CD4-positive, alpha-beta T cell treated with Interleukin-6 at 100 ng/mL for 8 hours (primary cell): ENCODE results near the gene BABAM2.
"Not testable (repeated sequence)": the region's sequence is repeated elsewhere in the genome, so short reads cannot be mapped to it uniquely, and the experiment has no call there.

Experiments used
- DNase-seq: peaks from one replicate; pipeline ENCODE4 v3.0.0-alpha.2; 2020; ENCODE audit warnings: mixed read lengths, low spot score

The BABAM2 gene

DNA sequence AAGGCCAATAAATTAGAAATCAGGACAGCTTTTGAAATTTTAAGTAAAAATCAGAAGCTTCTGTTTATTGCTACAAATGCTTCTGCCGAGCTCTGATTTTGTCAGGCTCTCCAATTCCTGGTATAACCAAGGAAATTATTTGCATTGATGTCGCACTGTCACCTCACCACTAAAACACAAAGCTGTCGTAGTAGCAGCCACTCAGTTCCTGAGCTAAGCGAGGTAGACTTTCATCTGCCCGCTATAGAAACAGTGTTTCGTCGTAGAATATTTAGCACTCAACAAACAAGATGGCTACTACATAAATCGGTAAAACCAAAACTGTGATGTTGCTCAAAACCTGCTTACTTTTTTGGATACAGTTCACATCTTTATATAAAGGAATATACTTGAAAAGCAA is 360.8 kb downstream of the BABAM2 start:
- peak; percentile 19 for DNase-seq

DNA sequence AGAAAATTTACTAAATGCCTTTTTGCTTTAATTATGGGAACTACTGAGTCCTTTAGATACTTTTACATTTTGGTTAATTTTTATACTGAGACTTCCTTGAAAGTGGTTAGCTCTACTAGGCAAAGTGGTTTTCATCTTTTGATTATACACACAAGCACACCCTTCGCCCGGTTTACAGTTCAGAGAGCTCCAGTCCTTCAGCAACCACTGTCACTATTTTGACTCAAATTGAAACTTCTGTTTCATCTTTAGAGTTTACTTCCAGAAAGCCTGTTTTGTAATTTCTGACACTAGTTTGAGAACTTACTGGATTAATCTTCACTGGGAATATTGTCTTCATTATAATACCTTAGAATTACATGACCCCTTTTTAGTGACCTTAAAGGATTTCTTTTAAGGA is 361.8 kb downstream of the BABAM2 start:
- DNase-seq = peak; percentile 15

DNA sequence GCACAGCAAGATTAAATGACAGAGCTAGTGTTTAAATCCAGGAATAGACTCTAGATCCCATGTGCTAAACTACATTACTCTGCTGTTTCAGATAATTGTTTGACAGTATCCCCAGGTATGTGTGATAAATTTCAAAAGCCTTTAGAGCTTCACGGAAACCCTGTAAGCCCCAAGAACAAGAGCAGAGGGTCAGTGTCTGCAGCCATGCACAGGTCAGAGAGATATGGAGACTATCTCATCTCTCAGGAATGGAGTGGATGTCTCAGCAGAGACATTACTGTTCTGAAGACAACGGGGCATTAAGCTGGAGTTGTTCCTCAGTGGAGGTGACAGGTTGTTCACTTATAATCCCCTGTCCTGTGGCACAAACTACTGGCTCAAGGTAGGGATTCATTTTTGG is 363.0 kb downstream of the BABAM2 start:
- DNase-seq = no peak

DNA sequence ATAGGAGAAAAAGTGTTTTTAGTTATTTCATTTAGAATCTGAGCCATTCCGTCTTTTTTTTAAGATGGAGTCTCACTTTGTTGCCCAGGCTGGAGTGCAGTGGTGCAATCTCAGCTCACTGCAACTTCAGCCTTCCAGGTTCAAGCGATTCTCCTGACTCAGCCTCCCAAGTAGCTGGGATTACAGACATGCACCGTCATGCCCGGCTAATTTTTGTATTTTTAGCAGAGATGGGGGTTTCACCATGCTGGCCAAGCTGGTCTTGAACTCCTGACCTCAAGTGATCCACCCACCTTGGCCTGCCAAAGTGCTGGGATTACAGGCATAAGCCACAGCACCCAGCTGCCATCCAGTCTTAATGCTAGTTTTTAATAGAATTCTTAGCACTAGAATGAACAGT is 364.7 kb downstream of the BABAM2 start:
- DNase-seq = not testable (repeated sequence)

DNA sequence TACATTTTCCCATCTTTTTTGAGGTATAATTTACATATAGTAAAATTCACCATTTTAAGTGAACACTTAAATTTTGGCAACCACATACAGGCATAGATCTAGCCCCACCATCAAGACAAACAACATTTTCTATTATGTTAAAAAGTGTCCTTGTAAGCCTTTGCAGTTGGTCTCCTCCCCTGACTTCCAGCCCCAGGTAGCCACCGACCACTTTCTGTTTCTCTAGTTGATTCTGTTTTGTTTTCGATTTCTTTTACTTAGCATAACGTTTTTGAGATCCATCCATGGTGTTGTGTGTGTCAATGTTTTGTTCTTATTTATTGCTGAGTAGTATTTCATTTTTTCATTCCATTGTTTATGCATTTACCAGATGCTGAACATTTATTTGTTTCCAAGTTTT is 366.7 kb downstream of the BABAM2 start:
- no peak for DNase-seq

DNA sequence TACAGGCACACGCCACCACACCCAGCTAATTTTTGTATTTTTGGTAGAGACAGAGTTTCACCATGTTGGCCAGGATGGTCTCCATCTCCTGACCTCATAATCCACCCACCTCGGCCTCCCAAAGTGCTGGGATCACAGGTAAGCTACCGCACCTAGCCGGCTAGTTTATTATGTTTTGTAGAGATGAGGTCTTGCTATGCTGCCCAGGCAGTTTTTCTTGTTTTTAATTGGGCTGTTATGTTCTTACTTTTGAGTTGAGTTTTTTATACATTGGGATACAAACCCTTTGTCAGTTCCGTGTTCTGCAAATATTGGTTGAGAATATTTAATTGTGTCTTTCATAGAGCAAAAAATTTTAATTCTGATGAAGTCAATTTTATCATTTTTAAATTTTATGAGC is 368.7 kb downstream of the BABAM2 start:
- DNase-seq = not testable (repeated sequence)

DNA sequence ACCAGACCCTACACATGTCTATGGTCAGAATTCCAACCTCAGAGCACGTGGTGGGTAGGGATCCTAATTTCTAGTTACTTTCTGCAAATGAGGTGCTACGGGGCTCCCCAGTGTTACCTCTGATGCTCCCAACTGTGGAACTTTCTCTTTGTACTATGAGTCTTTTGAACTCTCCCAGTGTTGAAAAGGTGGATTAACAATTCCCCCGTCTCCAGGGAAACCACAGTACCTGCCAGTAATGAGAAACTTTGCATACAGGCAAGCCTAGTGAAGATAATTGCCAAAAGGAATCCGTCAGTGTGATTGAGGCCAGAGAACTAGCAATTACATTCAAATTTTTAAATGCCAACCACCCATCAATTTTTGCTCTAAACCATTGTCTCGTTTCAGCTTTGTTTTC is 373.2 kb downstream of the BABAM2 start:
- no peak for DNase-seq

DNA sequence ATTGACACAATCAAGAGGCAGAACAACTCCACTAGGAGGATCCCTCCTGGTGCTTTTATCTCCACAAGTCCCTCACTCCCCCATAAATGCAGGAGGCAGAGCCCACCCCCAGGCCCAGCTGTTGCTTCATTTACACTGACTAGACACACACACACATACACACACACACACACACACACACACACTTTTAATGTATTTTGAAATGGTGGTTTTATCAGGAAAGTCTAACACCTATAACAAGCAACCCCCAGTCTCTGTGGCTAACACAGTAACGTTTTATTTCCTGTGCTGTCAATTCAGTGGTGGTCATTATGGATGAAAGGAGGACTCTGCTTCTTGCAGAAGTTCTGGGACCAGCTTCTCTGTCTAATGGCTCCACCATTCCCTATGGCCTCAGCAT is 376.8 kb downstream of the BABAM2 start:
- no peak for DNase-seq

DNA sequence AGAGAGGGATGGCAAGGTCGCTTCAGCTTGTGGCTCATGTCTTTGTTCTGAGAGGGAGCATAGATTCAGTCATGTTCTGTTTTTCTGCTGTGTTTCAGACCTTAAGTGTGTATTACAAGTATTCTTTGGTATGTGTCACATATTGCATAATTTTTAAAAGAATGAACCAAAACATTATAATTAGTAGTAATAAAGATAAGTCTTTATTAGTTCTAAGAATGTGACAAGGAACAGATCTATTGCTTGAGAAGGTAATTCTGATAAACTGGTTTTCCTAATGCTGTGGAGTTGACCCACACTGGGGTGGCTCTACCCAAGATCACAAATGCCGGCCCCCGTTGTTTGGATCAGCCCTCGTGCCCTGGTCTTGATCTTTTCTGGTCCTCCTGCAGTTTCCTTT is 377.9 kb downstream of the BABAM2 start:
- DNase-seq = no peak

DNA sequence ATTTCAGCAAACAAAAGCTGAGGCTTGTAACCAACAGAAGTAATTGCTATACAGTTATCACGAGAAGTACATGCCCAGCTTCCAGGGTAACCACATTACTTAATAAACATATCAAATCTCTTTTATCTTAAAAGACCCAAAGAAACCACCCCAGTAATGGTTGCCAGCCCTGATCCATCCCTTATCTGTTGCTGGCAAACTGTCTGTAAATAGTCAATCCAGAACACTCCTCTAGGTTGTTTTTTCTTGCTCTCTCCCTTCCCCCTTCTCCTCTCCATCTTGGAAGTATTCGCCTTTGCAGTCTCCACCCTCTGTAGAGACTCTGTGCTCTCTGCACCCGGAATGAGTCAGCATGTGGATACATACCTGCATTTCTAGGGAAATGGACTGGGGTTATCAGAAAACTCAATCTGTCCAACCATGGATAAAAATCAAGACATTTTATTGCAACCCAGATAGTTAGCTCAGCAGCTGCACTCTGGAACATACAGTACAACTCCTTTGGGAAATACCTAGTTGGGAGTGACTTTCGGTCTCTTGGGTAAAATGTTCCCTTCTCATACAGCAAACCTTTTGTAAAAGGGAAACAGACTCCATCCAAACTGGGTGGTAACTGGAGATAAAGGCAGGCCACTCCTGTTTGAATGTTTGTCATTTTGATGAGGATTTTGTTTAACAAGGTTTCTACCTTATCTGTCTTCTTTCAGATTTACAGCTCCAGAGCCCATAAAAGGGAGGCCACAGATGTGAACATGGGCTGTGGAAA is 378.7 kb downstream of the BABAM2 start:
- DNase-seq = no peak

DNA sequence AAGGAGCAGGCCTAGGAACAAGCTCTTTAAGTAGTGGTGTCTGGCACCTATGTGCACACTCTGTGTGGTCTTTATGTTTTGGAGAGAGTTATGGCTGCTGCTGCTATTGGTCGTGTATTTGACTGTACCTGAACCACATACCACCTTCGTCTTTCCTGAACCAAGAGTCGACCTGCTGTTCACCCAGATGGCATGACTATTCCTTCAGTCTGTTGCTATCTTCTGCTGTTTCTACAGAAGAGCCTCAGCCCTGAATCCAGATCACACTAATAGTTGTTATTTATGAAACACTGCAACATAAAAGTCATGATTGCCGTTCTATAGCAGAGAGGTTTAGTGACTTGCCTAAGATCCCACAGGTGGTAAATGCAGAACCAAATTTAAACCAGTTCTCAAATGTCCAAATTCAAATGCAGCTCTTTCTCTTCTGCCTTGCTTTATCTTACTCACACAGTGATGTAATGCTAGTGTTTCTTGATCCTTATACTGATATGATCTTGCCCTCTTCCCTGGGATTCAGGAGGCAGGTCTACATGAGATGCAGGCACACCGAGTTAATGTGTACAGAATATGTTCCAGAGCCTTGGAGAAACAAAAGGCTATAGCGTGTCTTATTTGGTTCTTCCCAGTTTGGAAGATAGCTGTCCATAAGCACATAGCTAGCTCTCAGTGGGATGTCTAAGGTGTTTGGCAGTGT is 380.1 kb downstream of the BABAM2 start:
- no peak for DNase-seq

DNA sequence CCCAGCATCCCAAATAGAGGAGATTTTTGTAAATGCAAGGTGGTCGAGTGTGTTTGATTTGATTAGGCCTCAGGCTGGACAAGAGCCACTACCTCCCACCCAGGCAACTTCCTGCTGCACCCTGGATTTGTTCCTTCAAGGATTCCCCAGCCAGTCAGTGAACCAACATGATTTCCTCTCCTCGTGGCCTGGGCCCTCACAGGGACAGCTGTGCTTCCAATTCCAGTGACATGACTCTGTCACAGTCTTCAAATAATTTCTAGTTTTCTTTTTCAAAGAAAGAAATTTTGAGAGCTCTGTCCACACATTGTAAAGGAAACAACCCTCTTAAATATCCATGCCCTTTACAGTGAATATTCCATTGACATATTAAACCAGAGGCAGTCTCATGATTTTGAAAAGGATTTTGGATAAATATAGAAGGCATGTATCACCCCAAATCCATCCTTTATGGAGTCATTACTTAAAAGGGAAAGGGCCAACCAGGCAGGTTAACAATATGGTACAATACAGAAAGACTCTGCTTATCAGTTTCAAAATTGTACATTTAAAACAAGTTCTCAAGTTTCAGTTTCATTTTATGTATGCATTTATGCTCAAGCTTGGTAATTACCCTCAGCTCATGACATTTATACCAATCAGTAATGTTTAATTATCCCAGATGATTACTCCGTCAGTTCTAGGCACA is 380.8 kb downstream of the BABAM2 start:
- no peak for DNase-seq

DNA sequence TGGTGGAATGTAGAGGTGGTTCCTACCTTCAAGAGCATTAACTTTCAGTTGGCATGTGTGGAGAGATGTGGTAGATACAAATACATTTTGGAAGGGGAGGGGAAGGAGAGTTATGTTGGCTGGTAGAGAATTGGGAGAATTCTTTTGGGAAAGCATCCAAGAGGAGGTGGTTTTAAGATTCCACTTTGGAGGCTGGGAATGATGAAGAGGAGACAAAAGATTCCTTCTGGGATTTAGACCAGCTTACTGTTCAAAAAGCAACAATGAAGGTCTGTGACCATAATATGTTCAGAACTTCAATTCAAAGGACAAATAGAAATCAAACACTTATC is 381.4 kb downstream of the BABAM2 start:
- no peak for DNase-seq

DNA sequence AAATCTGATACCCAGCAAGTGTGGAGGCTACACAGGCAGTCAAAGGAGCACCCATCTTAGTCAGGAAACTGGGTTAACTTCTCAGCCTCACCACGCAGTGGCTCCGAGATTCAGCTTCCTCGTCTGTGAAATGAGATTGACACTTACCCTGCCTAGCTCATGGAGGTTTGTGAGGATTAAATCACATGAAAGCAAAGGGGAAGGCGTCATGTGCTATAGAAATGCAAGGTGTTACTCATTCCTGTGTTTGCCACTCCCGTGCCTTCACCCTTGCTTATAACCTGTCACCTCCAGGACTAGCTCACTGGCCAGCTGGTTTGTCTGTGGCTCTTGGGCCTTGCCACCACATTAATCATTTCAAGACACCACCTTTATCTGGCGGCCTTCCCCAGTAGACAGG is 383.2 kb downstream of the BABAM2 start:
- DNase-seq = no peak

DNA sequence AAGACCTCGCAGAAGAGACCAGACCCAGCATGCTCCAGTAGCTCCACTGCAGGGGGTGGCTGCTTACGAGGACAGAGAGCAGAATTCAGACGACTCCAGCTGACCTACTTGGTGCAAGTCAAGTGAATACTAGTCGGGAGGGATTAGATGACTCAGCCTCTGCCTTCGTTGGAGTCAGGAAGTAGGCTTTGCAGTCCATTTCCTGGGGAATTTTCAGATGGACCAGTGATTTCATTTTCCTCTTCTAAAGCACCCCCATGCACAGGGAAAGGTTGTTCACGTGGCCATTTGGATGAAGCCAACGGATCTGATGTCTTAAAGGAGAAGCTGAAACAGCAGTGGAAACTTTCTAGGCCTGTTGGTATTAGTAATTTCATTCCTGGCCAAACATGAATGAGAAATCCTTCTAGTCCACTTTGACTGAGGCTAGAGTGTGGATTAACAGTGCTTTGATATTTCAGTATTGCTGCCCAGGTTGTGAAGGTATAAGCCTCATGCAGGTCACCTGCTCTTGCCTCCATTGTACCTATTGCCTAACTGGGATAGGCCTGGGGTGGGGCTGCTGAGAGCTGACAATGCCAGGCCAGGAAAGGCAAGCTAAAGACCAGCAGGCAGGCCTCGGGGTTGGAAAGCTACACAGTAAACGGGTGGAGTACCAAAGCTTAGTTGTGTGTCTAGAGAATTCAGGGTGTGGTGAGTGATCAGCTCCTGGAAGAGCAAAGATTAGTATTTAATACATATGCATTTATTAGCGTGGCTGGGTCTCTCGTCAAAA is 384.6 kb downstream of the BABAM2 start:
- no peak for DNase-seq

DNA sequence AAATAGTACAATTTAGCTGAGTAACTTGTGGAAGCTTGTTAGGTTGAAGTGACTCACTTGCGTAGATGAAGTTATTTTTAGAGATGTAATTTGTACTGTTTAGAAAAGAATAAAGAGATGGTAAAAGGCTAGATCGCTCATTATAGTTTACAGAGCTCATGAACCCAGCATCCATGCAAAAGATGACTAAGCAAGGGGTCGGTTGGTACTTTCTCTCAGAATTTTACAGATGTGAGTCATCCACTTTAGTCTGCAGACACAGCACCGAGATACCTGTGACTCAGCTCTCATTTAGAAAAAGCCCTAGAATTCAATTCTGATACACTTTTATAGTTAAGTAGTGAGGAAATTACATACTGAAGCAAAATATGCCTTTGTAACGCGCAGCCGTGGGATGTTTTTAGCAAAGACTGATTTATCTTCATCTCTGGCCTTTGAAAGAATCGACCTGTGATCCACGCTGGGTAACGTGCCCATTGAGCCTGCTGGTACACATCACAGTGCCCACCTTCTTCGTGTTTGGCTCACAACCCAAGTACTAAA is 385.6 kb downstream of the BABAM2 start:
- peak; percentile 22 for DNase-seq

DNA sequence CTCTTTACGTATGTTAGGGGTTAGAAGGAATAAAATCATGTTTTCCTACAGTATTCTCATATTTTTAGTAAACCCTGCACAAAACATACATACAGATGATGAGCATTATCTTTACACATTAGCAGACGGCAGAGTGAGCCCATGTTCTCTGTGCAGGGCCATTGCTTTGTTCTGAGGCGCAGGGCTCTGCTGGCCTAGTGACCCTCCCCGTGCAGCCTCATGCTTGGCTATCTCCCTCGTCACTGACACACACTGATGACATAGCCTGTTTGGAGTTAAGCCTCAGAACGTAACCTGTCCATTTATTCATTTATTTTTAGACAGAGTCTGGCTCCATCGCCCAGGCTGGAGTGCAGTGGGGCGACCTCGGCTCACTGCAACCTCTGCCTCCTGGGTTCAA is 386.3 kb downstream of the BABAM2 start:
- no peak for DNase-seq

DNA sequence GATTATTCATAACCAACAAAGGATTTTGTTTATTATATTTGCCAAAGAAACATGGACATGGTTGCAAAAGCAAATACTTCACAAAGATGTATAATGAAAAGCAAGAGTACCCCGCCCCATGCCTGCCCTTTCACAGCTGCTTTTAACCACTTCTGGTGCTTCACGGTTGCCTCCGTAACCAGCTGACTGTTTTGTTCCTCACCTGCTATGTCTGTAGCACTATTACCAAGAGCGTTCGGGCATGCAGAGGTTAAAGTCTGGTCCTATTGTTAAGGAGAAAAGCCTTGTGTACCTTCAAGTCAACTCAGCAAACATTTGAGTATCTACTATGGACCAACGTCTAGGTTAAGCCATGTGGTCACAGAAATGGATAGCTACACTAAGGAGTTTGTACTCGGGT is 386.9 kb downstream of the BABAM2 start:
- DNase-seq = no peak

DNA sequence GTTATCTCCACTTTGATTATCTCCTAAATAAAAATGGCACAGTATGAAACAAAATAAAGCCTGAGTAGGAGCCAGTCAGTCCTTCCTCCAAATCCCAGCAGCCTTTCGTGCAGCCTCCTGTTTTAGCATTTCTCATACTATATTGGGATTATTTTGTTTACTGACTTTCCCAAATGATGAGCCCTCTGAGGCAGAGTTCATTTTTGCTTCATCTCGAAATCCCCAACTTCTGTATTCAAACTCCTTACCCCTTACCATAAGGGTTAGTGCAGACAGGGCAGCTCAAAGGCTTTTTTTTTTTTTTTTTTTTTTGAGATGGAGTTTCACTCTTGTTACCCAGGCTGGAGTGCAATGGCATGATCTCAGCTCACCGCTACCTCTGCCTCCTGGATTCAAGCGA is 388.8 kb downstream of the BABAM2 start:
- no peak for DNase-seq

DNA sequence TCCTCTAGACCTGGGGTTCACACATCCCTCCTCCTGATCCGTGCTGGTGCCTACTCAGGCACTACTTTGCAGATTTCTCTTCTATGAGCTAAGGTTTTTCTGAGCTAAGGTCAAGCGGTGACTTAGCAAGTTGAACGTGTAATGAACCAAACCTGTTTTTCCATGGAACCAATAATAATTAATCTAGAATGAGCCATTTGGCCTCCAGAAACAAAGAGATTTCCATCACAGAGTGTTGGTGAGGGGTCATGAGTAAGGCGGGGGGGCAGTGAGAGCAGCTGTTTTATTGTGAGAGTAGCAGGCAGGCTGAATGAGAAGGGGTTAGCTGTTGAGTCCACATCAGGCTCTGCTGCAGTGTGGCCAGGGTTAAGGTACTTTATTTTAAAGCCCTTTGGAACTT is 390.1 kb downstream of the BABAM2 start:
- no peak for DNase-seq

DNA sequence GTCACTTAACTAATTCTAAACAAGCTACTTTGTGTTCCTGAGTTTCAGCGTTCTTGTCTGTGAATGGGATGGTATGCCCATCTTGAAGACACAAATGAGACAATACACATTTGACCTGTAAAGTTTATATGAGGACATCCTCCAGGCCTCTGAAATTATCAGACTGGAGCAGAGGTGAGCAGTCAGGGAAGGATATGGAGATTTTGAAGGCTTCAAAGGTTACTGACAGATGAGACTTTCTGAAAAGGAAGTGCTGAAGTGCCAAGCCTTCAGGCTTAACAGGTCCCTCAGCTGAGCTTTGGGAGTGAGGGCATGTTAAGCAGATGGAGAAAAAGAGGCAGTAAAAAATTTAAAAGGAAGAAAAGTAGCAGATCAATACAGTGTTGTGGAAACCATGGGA is 391.2 kb downstream of the BABAM2 start:
- no peak for DNase-seq

DNA sequence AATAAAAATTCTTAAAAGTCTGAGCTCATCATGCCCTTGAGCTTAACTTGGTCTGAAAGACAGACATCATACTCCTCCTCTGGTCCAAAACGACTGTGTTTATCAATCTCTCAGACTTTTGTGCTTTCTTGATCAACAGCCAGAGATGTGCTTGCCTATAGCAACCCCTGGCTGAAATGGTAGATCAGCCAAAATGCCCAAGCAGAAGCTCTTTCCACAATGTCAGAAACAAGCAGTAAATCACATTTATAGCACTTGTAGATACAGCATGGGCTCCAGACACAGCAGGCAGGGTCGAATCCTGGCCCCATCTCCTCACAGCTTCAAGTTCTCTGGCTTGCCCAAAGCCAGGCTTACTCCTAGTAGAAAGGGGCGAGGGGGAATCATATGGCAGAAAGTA is 391.7 kb downstream of the BABAM2 start:
- no peak for DNase-seq
